ENCODE data around the gene BRD1.

DNA sequence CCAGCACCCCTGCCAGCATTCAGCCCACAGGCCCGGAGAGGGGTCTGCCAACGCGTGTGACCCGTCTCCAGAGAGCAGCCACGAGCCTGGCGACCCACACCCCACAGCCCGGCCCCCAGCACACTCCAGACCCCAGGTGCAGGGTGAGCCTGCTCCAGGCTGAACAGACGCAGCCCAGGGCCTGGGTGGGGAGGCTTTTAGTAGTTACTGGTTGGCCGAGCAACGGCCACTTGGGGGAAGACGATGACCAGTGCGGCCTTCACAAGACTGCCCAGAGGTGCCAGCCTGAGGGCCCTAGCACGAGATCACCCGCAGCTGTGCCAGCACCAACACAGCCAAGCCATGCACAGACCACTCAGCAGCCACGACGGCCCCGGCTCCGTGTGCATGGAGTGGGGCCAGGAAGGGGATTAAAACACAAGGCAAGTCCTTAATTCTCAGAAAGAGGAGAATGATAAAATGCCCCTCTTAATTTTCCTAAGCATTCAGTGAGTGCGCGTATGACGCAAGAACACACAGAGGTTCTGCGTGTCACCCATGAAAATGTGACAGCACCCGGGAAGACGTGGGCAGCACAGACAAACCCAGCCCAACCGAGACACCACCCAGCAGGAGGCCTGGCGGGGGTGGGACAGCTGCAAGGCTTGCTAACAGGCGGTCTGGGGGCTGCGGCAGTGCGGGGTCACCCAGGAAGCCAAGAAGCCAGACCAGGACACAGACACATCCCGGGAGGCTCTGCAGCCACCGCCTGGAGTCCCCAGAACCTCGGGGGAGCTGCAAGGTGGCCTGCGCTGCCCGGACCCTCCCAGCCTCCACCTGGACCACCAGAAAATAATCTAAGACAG, 47.6 kb downstream of the BRD1 start:
- no peak for TF ChIP-seq EZH2 (IDR thresholded peaks at IDR 0.05; ENCODE audit: borderline replicate concordance)
- TF ChIP-seq, protein P1, sequence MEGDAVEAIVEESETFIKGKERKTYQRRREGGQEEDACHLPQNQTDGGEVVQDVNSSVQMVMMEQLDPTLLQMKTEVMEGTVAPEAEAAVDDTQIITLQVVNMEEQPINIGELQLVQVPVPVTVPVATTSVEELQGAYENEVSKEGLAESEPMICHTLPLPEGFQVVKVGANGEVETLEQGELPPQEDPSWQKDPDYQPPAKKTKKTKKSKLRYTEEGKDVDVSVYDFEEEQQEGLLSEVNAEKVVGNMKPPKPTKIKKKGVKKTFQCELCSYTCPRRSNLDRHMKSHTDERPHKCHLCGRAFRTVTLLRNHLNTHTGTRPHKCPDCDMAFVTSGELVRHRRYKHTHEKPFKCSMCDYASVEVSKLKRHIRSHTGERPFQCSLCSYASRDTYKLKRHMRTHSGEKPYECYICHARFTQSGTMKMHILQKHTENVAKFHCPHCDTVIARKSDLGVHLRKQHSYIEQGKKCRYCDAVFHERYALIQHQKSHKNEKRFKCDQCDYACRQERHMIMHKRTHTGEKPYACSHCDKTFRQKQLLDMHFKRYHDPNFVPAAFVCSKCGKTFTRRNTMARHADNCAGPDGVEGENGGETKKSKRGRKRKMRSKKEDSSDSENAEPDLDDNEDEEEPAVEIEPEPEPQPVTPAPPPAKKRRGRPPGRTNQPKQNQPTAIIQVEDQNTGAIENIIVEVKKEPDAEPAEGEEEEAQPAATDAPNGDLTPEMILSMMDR (IDR thresholded peaks at IDR 0.05; ENCODE audit: poor library complexity): no peak
